K562 (cell line): Measurements from ENCODE around the gene RNF4. TPM values are rescaled to one million over a fixed set of nuclear protein-coding genes. Genes with fewer than 3 reads are reported as not detected.

ENCODE experiments used
- ATAC-seq: fragments of 200-7000 bp; cut with Tn5 transposase; 3 replicates; pipeline ENCODE4 v1.9.1; 2020; ENCODE audit warnings: moderate library complexity
- BruUV-seq: library from RNA; stranded (reverse); fragments of 400-500 nt; replicated peaks from 2 replicates; lab custom pipeline; 2021; lab: Mats Ljungman, UMichigan
- CTCF ChIA-PET: fragments of 300-600 bp; formaldehyde crosslinking; extraction: SDS; loops from one replicate; lab custom pipeline; 2021; ENCODE audit warnings: low intra/inter-chr PET ratio; lab: Yijun Ruan, JAX
- POLR2A ChIA-PET: fragments of 300-600, 350-650 bp; sonication (Branson Sonifier 250); formaldehyde crosslinking; extraction: SDS; loops from one replicate; lab custom pipeline; 2021; ENCODE audit warnings: antibody characterized with exemption, inconsistent platforms; lab: Yijun Ruan, JAX
- DNase-seq, 4 experiments: peaks; one replicate each; pipeline versions ENCODE4 v3.0.0 to v3.0.0-alpha.2; 2011 to 2018; ENCODE audit warnings: low spot score in 3 of 4, mixed read lengths in 3 of 4; ENCODE audit errors: extremely low read depth in 1 of 4
- FAIRE-seq: peaks from 2 replicates; lab custom pipeline; 2011; peaks lifted over from hg19 to GRCh38; lab: Jason Lieb, UNC
- H2AFZ ChIP-seq: 2 replicates; pipeline ENCODE4 v1.6.0; 2011; ENCODE audit warnings: low read depth, low read length, control low read depth, inconsistent platforms
- H3K27ac ChIP-seq: fragments of 200-600 bp; 3 replicates; pipeline ENCODE4 v1.8.0; 2011; ENCODE audit warnings: low read depth, mild to moderate bottlenecking, control low read depth, inconsistent platforms, low read length, moderate library complexity, mixed read lengths; ENCODE audit errors: extremely low read depth
- H3K27me3 ChIP-seq, 2 experiments: fragments of 300-600 bp in 1 of 2; 2 replicates in 1 of 2; 3 replicates in 1 of 2; pipeline versions ENCODE4 v1.6.0 to v1.8.0; 2011; ENCODE audit warnings: inconsistent platforms in 2 of 2, low read length in 2 of 2, mild to moderate bottlenecking in 1 of 2, mixed read lengths in 1 of 2, moderate library complexity in 1 of 2; ENCODE audit not compliant: control insufficient read depth in 2 of 2, insufficient read depth in 2 of 2
- H3K36me3 ChIP-seq: fragments of 300-600 bp; 3 replicates; pipeline ENCODE4 v1.8.0; 2011; ENCODE audit warnings: mild to moderate bottlenecking, low read length, inconsistent platforms; ENCODE audit not compliant: control insufficient read depth, insufficient read depth
- H3K4me1 ChIP-seq, 2 experiments: fragments of 200-600 bp in 1 of 2; replicated peaks in 1 of 2; 2 replicates in 1 of 2; 3 replicates in 1 of 2; pipeline versions ENCODE4 v1.5.1 to v1.8.0; 2011; ENCODE audit warnings: inconsistent platforms in 2 of 2, low read length in 2 of 2, mild to moderate bottlenecking in 1 of 2, mixed read lengths in 1 of 2, moderate library complexity in 1 of 2; ENCODE audit not compliant: control insufficient read depth in 2 of 2, insufficient read depth in 2 of 2
- H3K4me2 ChIP-seq: 2 replicates; pipeline ENCODE4 v1.6.1; 2011; ENCODE audit warnings: low read length, control low read depth, inconsistent platforms, mixed read lengths; ENCODE audit not compliant: insufficient read depth
- H3K4me3 ChIP-seq: fragments of 200-600 bp; sonication (generic), shearing (Covaris generic); 2 replicates; pipeline ENCODE4 v1.5.1; 2016; ENCODE audit warnings: control low read depth, inconsistent platforms
- H3K79me2 ChIP-seq: fragments of 200-600 bp; 3 replicates; pipeline ENCODE4 v1.8.0; 2011; ENCODE audit warnings: low read length, inconsistent platforms; ENCODE audit not compliant: control insufficient read depth, insufficient read depth
- H3K9ac ChIP-seq, 2 experiments: 2 replicates each; pipeline versions ENCODE4 v1.6.0 to v1.6.1; 2011; ENCODE audit warnings: low read depth in 2 of 2, low read length in 2 of 2, control low read depth in 1 of 2, inconsistent platforms in 1 of 2, mild to moderate bottlenecking in 1 of 2, mixed read lengths in 1 of 2; ENCODE audit not compliant: insufficient read depth in 1 of 2
- H3K9me1 ChIP-seq: one replicate; pipeline ENCODE4 v1.6.0; 2011; ENCODE audit warnings: inconsistent platforms, mild to moderate bottlenecking, low read length, moderate library complexity; ENCODE audit not compliant: control insufficient read depth, insufficient read depth
- H3K9me3 ChIP-seq: replicated peaks from 2 replicates; pipeline ENCODE4 v1.5.1; 2011; ENCODE audit warnings: low read depth, low read length, inconsistent platforms; ENCODE audit not compliant: control insufficient read depth, insufficient read depth
- H4K20me1 ChIP-seq: replicated peaks from 2 replicates; pipeline ENCODE4 v1.6.1; 2011; ENCODE audit warnings: low read length, inconsistent platforms, mixed read lengths; ENCODE audit not compliant: control insufficient read depth, insufficient read depth
- C11orf30 ChIP-seq: fragments of 450-650 bp; IDR thresholded peaks from 2 replicates; pipeline ENCODE4 v1.6.1; 2016; ENCODE audit warnings: low read depth, mild to moderate bottlenecking
- EHMT2 ChIP-seq: fragments of 450-650 bp; IDR thresholded peaks from 2 replicates; pipeline ENCODE4 v1.6.1; 2018; ENCODE audit warnings: antibody characterized with exemption
- NFE2 ChIP-seq: IDR thresholded peaks from 2 replicates; pipeline ENCODE4 v1.6.1; 2014; ENCODE audit warnings: antibody characterized with exemption, low read depth
- NRF1 ChIP-seq, 2 experiments: fragments of 450-650 bp; IDR thresholded peaks in 1 of 2; conservative IDR thresholded peaks in 1 of 2; 2 replicates each; pipeline ENCODE4 v1.6.1; 2014; ENCODE audit warnings: mild to moderate bottlenecking in 2 of 2
- ZNF282 ChIP-seq: sonication (generic); formaldehyde crosslinking; IDR thresholded peaks from 2 replicates; pipeline ENCODE4 v1.8.1; 2023; ENCODE audit warnings: missing genetic modification reagents
- ZNF644 ChIP-seq: fragments of 200-800 bp; sonication (Bioruptor generic); IDR thresholded peaks from 2 replicates; pipeline ENCODE4 v1.6.1; 2016; ENCODE audit warnings: low read depth, missing genetic modification characterization, missing compliant biosample characterization
- ZNF696 ChIP-seq: fragments of 250-450 bp; sonication (Bioruptor Pico); conservative IDR thresholded peaks from 2 replicates; pipeline ENCODE4 v1.4.0; 2020; ENCODE audit warnings: mild to moderate bottlenecking, moderate library complexity
- WGBS: fragments of 100-300 bp; shearing (Covaris generic); methylation state at CpG from one replicate; pipeline ENCODE4 v1.1.6; 2016; ENCODE audit warnings: low coverage, mixed read lengths; ENCODE audit not compliant: insufficient coverage; ENCODE audit errors: missing lambda C conversion rate; 5-methylcytosine and 5-hydroxymethylcytosine counted together
- in situ Hi-C: fragments of 300-500 bp; cut with MboI; formaldehyde crosslinking; loops from 4 replicates; pipeline ENCODE4 v1.15.0; 2018; ENCODE audit warnings: inconsistent platforms, mixed read lengths
- intact Hi-C: fragments of 100-400 bp; cut with micrococcal nuclease; formaldehyde crosslinking; loops from 2 replicates; pipeline ENCODE4 v1.14.2; 2022
- polyA plus RNA-seq, 8 experiments: library from polyadenylated mRNA; depleted of rRNA in 4 of 8; stranded (reverse) in 5 of 8; unstranded in 3 of 8; fragments of >200 nt; fragmentation: Nextera tagmentation in 2 of 8; fragmentation: Illumina TruSeq in 1 of 8; extraction: Ambion mirVana in 2 of 8; extraction: Trizol in 1 of 8; gene quantifications; 2 replicates each; pipeline versions ENCODE4 v1.2.1 to v1.2.3, GENCODE V29; 2011 to 2014; ENCODE audit warnings: inconsistent platforms in 1 of 8, missing spikeins in 1 of 8
- total RNA-seq, 7 experiments: library from RNA; depleted of rRNA in 6 of 7; stranded (reverse); fragments of >200 nt in 6 of 7; fragmentation: Illumina TruSeq in 2 of 7; extraction: Trizol in 2 of 7; gene quantifications; 2 replicates each; pipeline versions ENCODE4 v1.2.1 to v1.2.3, GENCODE V29; 2011 to 2021; ENCODE audit warnings: low replicate concordance in 1 of 7
- TF ChIP-seq, protein P1 (sequence below): fragments of 200-600 bp; sonication (generic); IDR thresholded peaks from one replicate; pipeline ENCODE4 v1.6.1; 2012; ENCODE audit warnings: mild to moderate bottlenecking, low read depth, low read length, inconsistent platforms

Gene RNF4
- total and polyA plus RNA-seq, 9 of the 15 experiments (the other 6 are each of a cell fraction or from before 2014, with no cell fraction given) = 19.2 to 59.3 (median 44.8) TPM

DNA sequence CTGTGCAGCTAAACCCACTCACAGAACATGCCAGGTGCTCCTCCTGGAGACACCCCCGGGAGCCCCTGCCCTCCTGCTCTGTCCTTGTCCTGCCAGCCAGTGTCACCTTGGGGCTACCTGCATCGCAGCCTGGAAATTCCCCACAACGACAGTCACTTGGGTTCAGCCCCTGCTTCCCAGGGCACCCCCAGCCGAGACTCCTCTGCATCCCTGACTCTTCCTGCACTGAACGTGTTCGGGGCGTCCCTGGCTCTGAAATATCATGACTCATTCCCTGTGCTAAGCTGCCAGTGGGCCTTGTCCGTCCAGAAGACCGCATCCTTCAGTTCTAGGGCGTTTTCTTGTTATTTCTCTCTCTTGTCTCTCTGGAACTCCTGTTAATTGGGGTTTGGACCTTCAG, 44.3 kb upstream of the RNF4 start:
- no peaks in the 10 kb centered on the region for H3K36me3 ChIP-seq
- H3K9ac ChIP-seq = peak overlapping the region in 1 of 2 experiments; percentile 6; a peak in 1 of 4 replicates
- intact Hi-C loops = no loop called here
- no TSS peak for BruUV-seq
- H3K9me1 ChIP-seq = no peaks in the 10 kb centered on the region
- in situ Hi-C loops = no loop called here
- ChIA-PET CTCF (no interaction called here), POLR2A (interaction anchor here (1.0 to 1.2 kb wide), 3 partner anchors 9 to 387 kb away, joined by 3 to 7 read pairs (median 4); no protein-coding TSS in a partner anchor)
- no peaks in the 10 kb centered on the region for H3K9me3 ChIP-seq
- no peaks in the 10 kb centered on the region; a peak in 1 of 5 replicates for H3K27me3 ChIP-seq
- no peak overlapping the region for H3K4me2 ChIP-seq
- DNase-seq = no peak
- no peak overlapping the region for H3K4me3 ChIP-seq
- 42% methylated on average over 10 of the region's 10 CpGs for WGBS
- peak; percentile 36; the same call in 2 of the 3 replicates for ATAC-seq
- peak; percentile 51 for FAIRE-seq
- no peaks in the 10 kb centered on the region for H4K20me1 ChIP-seq
- H3K79me2 ChIP-seq = no peaks in the 10 kb centered on the region
- peak overlapping the region; percentile 54 for H2AFZ ChIP-seq
- no peak overlapping the region for H3K27ac ChIP-seq
- H3K4me1 ChIP-seq = peaks cover 9 to 50% of the 10 kb centered on the region in 2 experiments
- peak; percentile 30; the same call in 1 of the 2 replicates for TF ChIP-seq NFE2
- no peak for TF ChIP-seq NRF1 (conservative IDR thresholded peaks at IDR 0.05 in 1 of 2, IDR thresholded peaks at IDR 0.05 in 1 of 2)
- 0 out of 2 replicates have a peak, but pooled peaks have one; percentile 38 for TF ChIP-seq C11orf30
- TF ChIP-seq ZNF644 = no peak
- TF ChIP-seq EHMT2 = no peak
- TF ChIP-seq ZNF282 (CRISPR knock-in tag) = no peak
- TF ChIP-seq, protein P1, sequence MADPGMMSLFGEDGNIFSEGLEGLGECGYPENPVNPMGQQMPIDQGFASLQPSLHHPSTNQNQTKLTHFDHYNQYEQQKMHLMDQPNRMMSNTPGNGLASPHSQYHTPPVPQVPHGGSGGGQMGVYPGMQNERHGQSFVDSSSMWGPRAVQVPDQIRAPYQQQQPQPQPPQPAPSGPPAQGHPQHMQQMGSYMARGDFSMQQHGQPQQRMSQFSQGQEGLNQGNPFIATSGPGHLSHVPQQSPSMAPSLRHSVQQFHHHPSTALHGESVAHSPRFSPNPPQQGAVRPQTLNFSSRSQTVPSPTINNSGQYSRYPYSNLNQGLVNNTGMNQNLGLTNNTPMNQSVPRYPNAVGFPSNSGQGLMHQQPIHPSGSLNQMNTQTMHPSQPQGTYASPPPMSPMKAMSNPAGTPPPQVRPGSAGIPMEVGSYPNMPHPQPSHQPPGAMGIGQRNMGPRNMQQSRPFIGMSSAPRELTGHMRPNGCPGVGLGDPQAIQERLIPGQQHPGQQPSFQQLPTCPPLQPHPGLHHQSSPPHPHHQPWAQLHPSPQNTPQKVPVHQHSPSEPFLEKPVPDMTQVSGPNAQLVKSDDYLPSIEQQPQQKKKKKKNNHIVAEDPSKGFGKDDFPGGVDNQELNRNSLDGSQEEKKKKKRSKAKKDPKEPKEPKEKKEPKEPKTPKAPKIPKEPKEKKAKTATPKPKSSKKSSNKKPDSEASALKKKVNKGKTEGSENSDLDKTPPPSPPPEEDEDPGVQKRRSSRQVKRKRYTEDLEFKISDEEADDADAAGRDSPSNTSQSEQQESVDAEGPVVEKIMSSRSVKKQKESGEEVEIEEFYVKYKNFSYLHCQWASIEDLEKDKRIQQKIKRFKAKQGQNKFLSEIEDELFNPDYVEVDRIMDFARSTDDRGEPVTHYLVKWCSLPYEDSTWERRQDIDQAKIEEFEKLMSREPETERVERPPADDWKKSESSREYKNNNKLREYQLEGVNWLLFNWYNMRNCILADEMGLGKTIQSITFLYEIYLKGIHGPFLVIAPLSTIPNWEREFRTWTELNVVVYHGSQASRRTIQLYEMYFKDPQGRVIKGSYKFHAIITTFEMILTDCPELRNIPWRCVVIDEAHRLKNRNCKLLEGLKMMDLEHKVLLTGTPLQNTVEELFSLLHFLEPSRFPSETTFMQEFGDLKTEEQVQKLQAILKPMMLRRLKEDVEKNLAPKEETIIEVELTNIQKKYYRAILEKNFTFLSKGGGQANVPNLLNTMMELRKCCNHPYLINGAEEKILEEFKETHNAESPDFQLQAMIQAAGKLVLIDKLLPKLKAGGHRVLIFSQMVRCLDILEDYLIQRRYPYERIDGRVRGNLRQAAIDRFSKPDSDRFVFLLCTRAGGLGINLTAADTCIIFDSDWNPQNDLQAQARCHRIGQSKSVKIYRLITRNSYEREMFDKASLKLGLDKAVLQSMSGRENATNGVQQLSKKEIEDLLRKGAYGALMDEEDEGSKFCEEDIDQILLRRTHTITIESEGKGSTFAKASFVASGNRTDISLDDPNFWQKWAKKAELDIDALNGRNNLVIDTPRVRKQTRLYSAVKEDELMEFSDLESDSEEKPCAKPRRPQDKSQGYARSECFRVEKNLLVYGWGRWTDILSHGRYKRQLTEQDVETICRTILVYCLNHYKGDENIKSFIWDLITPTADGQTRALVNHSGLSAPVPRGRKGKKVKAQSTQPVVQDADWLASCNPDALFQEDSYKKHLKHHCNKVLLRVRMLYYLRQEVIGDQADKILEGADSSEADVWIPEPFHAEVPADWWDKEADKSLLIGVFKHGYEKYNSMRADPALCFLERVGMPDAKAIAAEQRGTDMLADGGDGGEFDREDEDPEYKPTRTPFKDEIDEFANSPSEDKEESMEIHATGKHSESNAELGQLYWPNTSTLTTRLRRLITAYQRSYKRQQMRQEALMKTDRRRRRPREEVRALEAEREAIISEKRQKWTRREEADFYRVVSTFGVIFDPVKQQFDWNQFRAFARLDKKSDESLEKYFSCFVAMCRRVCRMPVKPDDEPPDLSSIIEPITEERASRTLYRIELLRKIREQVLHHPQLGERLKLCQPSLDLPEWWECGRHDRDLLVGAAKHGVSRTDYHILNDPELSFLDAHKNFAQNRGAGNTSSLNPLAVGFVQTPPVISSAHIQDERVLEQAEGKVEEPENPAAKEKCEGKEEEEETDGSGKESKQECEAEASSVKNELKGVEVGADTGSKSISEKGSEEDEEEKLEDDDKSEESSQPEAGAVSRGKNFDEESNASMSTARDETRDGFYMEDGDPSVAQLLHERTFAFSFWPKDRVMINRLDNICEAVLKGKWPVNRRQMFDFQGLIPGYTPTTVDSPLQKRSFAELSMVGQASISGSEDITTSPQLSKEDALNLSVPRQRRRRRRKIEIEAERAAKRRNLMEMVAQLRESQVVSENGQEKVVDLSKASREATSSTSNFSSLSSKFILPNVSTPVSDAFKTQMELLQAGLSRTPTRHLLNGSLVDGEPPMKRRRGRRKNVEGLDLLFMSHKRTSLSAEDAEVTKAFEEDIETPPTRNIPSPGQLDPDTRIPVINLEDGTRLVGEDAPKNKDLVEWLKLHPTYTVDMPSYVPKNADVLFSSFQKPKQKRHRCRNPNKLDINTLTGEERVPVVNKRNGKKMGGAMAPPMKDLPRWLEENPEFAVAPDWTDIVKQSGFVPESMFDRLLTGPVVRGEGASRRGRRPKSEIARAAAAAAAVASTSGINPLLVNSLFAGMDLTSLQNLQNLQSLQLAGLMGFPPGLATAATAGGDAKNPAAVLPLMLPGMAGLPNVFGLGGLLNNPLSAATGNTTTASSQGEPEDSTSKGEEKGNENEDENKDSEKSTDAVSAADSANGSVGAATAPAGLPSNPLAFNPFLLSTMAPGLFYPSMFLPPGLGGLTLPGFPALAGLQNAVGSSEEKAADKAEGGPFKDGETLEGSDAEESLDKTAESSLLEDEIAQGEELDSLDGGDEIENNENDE = no peak
- no peak for TF ChIP-seq ZNF696 (CRISPR knock-in tag)
